Spleen (tissue), 11 donors: ENCODE results near the gene MYCBPAP. TPM values are rescaled to one million over a fixed set of nuclear protein-coding genes. Genes with fewer than 3 reads are reported as not detected.

Experiments used
- DNase-seq: peaks from one replicate; pipeline ENCODE4 v3.0.0-alpha.2; 2020
- H3K27ac ChIP-seq, 8 donors: fragments of 200-600 bp; sonication (generic) in 7 of 8; 1 replicate in 4 of 8; 2 replicates in 4 of 8; pipeline versions ENCODE4 v1.5.0 to v1.8.0; 2016 to 2021; ENCODE audit warnings: inconsistent platforms in 4 of 8, mild to moderate bottlenecking in 4 of 8, moderate library complexity in 1 of 8
- H3K27me3 ChIP-seq, 7 donors: fragments of 200-600 bp; sonication (generic) in 6 of 7; replicated peaks in 1 of 7; 1 replicate in 4 of 7; 2 replicates in 3 of 7; pipeline versions ENCODE4 v1.5.0 to v1.8.0; 2016 to 2021; ENCODE audit warnings: inconsistent platforms in 3 of 7, mild to moderate bottlenecking in 1 of 7
- H3K36me3 ChIP-seq, 6 donors: fragments of 200-600 bp; sonication (generic) in 5 of 6; 1 replicate in 4 of 6; 2 replicates in 2 of 6; pipeline versions ENCODE4 v1.5.0 to v1.8.0; 2016 to 2021; ENCODE audit warnings: inconsistent platforms in 2 of 6
- H3K4me1 ChIP-seq, 6 donors: fragments of 200-600 bp; sonication (generic) in 5 of 6; 1 replicate in 3 of 6; 2 replicates in 3 of 6; pipeline versions ENCODE4 v1.5.0 to v1.8.0; 2016 to 2021; ENCODE audit warnings: inconsistent platforms in 3 of 6
- H3K4me3 ChIP-seq, 8 donors: fragments of 200-600 bp; sonication (generic) in 7 of 8; 1 replicate in 4 of 8; 2 replicates in 4 of 8; pipeline versions ENCODE4 v1.5.0 to v1.8.0; 2016 to 2021; ENCODE audit warnings: inconsistent platforms in 4 of 8, mild to moderate bottlenecking in 4 of 8, moderate library complexity in 2 of 8
- H3K9me3 ChIP-seq, 8 donors: fragments of 200-600 bp; sonication (generic) in 7 of 8; 1 replicate in 4 of 8; 2 replicates in 4 of 8; pipeline versions ENCODE4 v1.5.0 to v1.8.0; 2016 to 2021; ENCODE audit warnings: inconsistent platforms in 4 of 8
- POLR2A ChIP-seq, 3 donors: fragments of 450-650 bp; IDR thresholded peaks; one replicate each; pipeline ENCODE4 v1.5.1; 2017; ENCODE audit warnings: antibody characterized with exemption in 3 of 3, mild to moderate bottlenecking in 1 of 3
- POLR2AphosphoS5 ChIP-seq, 3 donors: sonication (generic); formaldehyde crosslinking; IDR thresholded peaks; one replicate each; pipeline ENCODE4 v1.5.1; 2017; ENCODE audit warnings: antibody characterized with exemption in 3 of 3
- WGBS, 5 donors: extraction: QIAGEN DNeasy Blood & Tissue Kit in 3 of 5; methylation state at CpG; one replicate each; pipeline versions ENCODE4 v1.1.5 to v1.1.7; 2013 to 2018; 5-methylcytosine and 5-hydroxymethylcytosine counted together
- intact Hi-C: fragments of 100-400 bp; cut with DNase I; formaldehyde crosslinking; loops from one replicate; pipeline ENCODE4 v1.15.0; 2023; ENCODE audit warnings: low total_unique reads
- polyA plus RNA-seq, 3 donors: library from polyadenylated mRNA; stranded (reverse); fragments of 200-250 nt; gene quantifications; one replicate each; pipeline ENCODE4 v1.2.1, GENCODE V29; 2013
- total RNA-seq, 7 donors: library from RNA; depleted of rRNA in 3 of 7; stranded (reverse); fragments of >200 nt in 3 of 7; fragmentation: NEBNext Ultra II Directional in 4 of 7; extraction: Animal tissue kit (Norgen Biotek cat#: 25700) in 4 of 7; gene quantifications; one replicate each; pipeline versions ENCODE4 v1.1.0 to v1.2.1, GENCODE V29; 2016 to 2021
- TF ChIP-seq, protein P1 (sequence below), 11 experiments: fragments of 200-600 bp in 7 of 11; fragments of 450-650 bp in 4 of 11; sonication (generic) in 4 of 11; IDR thresholded peaks in 8 of 11; conservative IDR thresholded peaks in 3 of 11; 1 replicate in 7 of 11; 2 replicates in 4 of 11; pipeline versions ENCODE4 v1.4.0 to v1.8.0; 2016 to 2021; ENCODE audit warnings: antibody characterized with exemption in 11 of 11, inconsistent platforms in 4 of 11, mild to moderate bottlenecking in 1 of 11
- donor health status: healthy with polysubstance abuse.
- donor health status: DM: no; HTN: no; CAD: no; lungs with moderate emphysema.
- donor health status: DM: no; HTN: no; CAD: no.
- donor health status: Bipolar disorder and iron deficiency.
- donor health status: healthy.
- donor health status: DM: no; HTN: no; CAD: no.
- donor health status: DM: yes; HTN: yes; CAD: no.

The MYCBPAP gene
- total and polyA plus RNA-seq, 10 donors, result 0.15 to 2.8 (median 0.84) TPM

DNA sequence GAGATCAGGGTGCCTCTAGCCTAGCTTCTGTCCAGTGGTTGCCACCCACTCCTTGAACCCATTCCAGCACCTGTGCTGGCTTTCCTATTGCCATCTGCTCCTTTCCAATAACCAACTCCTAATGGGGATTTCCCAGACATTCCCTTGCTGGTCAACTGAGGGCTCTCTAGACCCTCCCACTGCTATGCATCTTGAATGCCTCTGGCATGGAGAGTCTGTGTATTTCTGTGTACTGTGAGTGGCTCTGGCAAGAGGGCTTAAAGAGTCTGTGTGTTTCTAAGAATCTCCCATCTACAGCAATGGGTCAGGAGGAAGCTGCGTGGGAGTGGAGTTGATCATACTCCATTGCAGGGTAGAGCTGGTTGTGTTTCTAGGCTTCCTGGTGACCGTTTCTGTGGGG is 13.3 kb downstream of the MYCBPAP start:
- no peaks in the 10 kb centered on the region for H3K4me1 ChIP-seq
- no peaks in the 10 kb centered on the region for H3K27me3 ChIP-seq
- H3K27ac ChIP-seq, result no peak overlapping the region
- no peak for TF ChIP-seq POLR2A (IDR thresholded peaks at IDR 0.05)
- no peak for TF ChIP-seq POLR2AphosphoS5 (IDR thresholded peaks at IDR 0.05)
- TF ChIP-seq, protein P1, sequence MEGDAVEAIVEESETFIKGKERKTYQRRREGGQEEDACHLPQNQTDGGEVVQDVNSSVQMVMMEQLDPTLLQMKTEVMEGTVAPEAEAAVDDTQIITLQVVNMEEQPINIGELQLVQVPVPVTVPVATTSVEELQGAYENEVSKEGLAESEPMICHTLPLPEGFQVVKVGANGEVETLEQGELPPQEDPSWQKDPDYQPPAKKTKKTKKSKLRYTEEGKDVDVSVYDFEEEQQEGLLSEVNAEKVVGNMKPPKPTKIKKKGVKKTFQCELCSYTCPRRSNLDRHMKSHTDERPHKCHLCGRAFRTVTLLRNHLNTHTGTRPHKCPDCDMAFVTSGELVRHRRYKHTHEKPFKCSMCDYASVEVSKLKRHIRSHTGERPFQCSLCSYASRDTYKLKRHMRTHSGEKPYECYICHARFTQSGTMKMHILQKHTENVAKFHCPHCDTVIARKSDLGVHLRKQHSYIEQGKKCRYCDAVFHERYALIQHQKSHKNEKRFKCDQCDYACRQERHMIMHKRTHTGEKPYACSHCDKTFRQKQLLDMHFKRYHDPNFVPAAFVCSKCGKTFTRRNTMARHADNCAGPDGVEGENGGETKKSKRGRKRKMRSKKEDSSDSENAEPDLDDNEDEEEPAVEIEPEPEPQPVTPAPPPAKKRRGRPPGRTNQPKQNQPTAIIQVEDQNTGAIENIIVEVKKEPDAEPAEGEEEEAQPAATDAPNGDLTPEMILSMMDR (IDR thresholded peaks at IDR 0.05 in 8 of 11, conservative IDR thresholded peaks at IDR 0.05 in 3 of 11), result no peak
- 66 to 86% (median 72%) methylated on average over 2 of the region's 2 CpGs for WGBS, 5 donors
- H3K36me3 ChIP-seq, result no peaks in the 10 kb centered on the region
- no peak overlapping the region for H3K4me3 ChIP-seq
- DNase-seq, result no peak
- intact Hi-C loops, result no loop called here
- no peaks in the 10 kb centered on the region for H3K9me3 ChIP-seq

DNA sequence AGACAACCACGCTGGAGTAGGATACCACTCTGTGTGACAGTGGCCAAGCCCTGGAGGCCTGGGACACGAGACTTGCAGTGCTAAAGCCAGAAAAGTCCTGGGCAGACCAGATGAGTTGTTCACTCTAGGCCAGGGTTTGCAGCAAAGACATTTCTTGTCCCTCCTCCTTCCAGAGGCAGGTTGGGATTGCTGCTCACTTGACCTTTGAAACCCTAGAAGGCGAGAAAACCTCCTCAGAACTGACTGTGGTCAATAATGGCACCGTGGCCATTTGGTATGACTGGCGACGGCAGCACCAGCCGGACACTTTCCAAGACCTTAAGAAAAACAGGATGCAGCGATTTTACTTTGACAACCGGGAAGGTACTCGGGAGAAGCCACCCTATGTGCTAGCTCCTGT is 14.5 kb downstream of the MYCBPAP start:
- H3K27me3 ChIP-seq, result peaks cover 0 to 2% (median 0%) of the 10 kb centered on the region in 7 donors
- 90 to 94% (median 91%) methylated on average over 9 to 10 of the region's 10 CpGs for WGBS, 5 donors
- TF ChIP-seq, protein P1 (IDR thresholded peaks at IDR 0.05 in 8 of 11, conservative IDR thresholded peaks at IDR 0.05 in 3 of 11), result no peak
- TF ChIP-seq POLR2AphosphoS5 (IDR thresholded peaks at IDR 0.05), result no peak
- no peak for TF ChIP-seq POLR2A (IDR thresholded peaks at IDR 0.05)
- H3K4me1 ChIP-seq, result no peaks in the 10 kb centered on the region
- H3K4me3 ChIP-seq, result no peak overlapping the region
- intact Hi-C loops, result no loop called here
- no peak for DNase-seq
- no peaks in the 10 kb centered on the region for H3K36me3 ChIP-seq
- H3K27ac ChIP-seq, result no peak overlapping the region
- no peaks in the 10 kb centered on the region for H3K9me3 ChIP-seq

DNA sequence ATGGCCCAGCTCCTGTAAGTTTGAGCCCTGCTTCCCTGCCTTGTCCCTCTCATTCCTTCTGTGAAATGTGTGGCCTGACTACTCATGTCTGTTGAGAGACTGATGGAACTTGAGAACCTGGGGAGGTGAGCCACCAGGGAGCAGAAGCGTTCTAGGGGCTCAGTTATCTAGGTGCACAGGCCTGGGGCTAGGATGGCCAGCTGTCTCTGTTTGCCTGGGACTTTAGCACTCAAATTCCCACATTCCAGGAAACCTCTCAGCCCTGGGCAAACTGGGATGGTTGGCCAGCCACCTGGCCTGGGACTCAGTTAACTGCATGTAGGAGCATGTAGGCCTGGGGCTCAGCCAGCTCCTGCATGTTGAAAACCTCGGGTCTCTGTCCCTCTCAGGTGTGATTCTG is 15.0 kb downstream of the MYCBPAP start:
- no peak for TF ChIP-seq POLR2A (IDR thresholded peaks at IDR 0.05)
- no peak for TF ChIP-seq POLR2AphosphoS5 (IDR thresholded peaks at IDR 0.05)
- TF ChIP-seq, protein P1 (IDR thresholded peaks at IDR 0.05 in 8 of 11, conservative IDR thresholded peaks at IDR 0.05 in 3 of 11), result no peak
- no peaks in the 10 kb centered on the region for H3K9me3 ChIP-seq
- no peak overlapping the region for H3K27ac ChIP-seq
- no peaks in the 10 kb centered on the region for H3K36me3 ChIP-seq
- H3K27me3 ChIP-seq, result peaks cover 0 to 7% (median 0%) of the 10 kb centered on the region in 7 donors
- no peaks in the 10 kb centered on the region for H3K4me1 ChIP-seq
- intact Hi-C loops, result no loop called here
- no peak overlapping the region for H3K4me3 ChIP-seq
- WGBS, 5 donors, result 74 to 94% (median 86%) methylated on average over 2 of the region's 2 CpGs
- DNase-seq, result no peak

DNA sequence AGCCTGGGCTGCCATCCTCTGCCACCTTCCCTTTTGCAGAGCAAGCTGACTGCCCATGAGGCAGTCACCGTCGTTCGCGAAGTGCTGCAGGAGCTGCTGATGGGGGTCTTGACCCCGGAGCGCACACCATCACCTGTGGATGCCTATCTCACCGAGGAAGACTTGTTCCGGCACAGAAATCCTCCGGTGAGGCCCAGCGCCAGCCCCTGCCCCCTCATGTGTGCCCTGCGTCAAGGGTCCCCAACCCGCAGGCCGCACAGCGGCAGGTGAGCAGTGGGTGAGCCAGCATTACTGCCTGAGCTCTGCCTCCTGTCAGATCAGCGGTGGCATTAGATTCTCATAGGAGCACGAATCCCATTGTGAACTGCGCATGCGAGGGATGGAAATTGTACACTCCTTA is 16.6 kb downstream of the MYCBPAP start:
- Histone ChIP-seq H3K27me3 (peaks cover 0 to 23% (median 6%) of the 10 kb centered on the region in 7 donors), H3K9me3 (no peaks in the 10 kb centered on the region), H3K36me3 (no peaks in the 10 kb centered on the region), H3K27ac (no peak overlapping the region), H3K4me3 (no peak overlapping the region), H3K4me1 (no peaks in the 10 kb centered on the region)
- WGBS, 5 donors, result 89 to 94% (median 90%) methylated on average over 8 to 18 of the region's 18 CpGs
- DNase-seq, result no peak
- TF ChIP-seq, protein P1 (IDR thresholded peaks at IDR 0.05 in 8 of 11, conservative IDR thresholded peaks at IDR 0.05 in 3 of 11), result no peak
- TF ChIP-seq POLR2AphosphoS5 (IDR thresholded peaks at IDR 0.05), result no peak
- TF ChIP-seq POLR2A (IDR thresholded peaks at IDR 0.05), result no peak
- intact Hi-C loops, result no loop called here
